Measurements from ENCODE around the gene MAB21L3.

DNA sequence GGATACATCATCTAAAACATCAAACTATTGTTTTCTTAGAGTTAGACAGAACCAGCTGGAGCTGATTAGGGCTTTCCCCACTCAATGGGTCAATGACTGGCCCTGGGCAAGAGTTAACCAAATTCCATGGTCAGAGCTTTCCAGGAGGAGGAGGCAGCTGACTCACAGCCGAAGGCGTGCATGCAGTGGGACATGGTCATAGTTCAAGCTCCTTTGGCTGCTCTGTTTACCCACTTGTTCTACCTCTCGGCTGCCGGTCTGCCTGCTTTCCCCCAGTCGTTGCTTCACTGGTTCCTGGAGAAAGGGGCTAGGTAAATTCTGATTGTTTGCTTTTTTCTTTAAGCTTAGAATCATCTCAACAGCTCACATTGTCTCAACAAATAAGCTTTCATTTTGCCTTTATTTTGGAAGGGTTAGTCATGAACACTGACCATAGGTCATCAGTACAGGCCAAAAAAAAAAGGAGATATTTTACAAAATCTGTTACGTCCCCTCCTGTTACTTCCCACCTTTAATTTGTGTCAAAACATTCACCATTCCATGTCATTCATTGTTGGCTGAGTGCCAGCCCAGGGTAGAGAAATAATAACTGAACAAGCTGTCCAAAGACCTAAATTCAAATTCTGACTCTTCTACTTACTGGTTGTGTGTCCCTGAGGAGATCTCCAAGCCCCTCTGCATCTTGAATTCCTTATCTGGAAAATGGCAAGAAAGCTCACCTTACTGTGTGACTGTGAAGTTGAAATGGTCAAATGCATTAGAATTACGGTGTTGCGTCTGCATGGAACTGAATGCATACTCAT lies 12.0 kb downstream of the MAB21L3 start:
- TF ChIP-seq, protein P1, sequence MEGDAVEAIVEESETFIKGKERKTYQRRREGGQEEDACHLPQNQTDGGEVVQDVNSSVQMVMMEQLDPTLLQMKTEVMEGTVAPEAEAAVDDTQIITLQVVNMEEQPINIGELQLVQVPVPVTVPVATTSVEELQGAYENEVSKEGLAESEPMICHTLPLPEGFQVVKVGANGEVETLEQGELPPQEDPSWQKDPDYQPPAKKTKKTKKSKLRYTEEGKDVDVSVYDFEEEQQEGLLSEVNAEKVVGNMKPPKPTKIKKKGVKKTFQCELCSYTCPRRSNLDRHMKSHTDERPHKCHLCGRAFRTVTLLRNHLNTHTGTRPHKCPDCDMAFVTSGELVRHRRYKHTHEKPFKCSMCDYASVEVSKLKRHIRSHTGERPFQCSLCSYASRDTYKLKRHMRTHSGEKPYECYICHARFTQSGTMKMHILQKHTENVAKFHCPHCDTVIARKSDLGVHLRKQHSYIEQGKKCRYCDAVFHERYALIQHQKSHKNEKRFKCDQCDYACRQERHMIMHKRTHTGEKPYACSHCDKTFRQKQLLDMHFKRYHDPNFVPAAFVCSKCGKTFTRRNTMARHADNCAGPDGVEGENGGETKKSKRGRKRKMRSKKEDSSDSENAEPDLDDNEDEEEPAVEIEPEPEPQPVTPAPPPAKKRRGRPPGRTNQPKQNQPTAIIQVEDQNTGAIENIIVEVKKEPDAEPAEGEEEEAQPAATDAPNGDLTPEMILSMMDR (IDR thresholded peaks at IDR 0.05), result no peak
- no peak for TF ChIP-seq POLR2A (IDR thresholded peaks at IDR 0.05)
